ENCODE measurements around the gene MAGEA9B. TPM values are rescaled to one million over a fixed set of nuclear protein-coding genes. Genes with fewer than 3 reads are reported as not detected.
"Not testable (repeated sequence)": the region's sequence is repeated elsewhere in the genome, so short reads cannot be mapped to it uniquely, and the experiment has no call there.

Gene MAGEA9B
- total and polyA plus RNA-seq, 2 of the 4 experiments (the other 2 are of a cell fraction), result not detected

DNA sequence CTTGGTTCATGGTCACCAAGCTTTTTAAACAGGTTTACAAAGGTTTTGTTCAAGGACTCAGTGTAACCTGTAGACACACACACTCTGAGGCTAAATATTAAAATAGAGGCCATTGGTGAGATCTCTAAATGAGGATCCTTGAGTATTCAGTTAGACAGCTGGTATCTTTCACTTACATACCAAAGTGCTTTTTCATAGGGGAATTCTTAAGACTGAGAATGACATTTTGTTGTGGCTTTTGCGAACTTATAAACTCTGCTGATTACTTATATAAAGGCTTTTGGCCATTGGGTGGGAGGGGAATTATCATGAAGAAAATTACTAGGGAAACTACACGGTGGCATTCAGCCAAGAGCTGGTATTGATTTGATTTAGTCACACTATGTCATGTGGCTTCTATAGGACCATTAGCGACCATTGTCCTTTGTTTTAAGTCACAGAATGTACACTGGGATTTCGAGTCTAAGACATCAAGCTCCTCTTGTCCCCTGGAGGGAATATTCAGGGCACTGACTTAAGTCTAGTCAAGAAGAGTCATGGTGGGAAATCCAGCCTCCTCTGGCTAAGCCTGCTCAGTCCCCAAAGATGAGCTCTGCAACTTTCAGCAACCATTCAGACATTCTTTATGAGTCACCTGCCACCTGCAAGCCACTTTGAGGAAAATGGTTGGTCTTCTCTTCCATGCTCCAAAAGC is 35.9 kb downstream of the MAGEA9B start:
- H3K79me1 ChIP-seq (ENCODE audit: low read depth in 1 of 2, low read length in 2 of 2); intact Hi-C loops (cut with micrococcal nuclease); H3K9me1 ChIP-seq (ENCODE audit: insufficient read depth, low read length); H3K4me2 ChIP-seq (ENCODE audit: low read depth, low read length); H3K23ac ChIP-seq (ENCODE audit: low read depth, low read length); H4K20me1 ChIP-seq (ENCODE audit: insufficient read depth, low read length); H4K91ac ChIP-seq (ENCODE audit: insufficient read depth, low read depth, low read length); H3K36me3 ChIP-seq (ENCODE audit: control insufficient read depth, insufficient read depth, low read length); in situ Hi-C loops (cut with MboI; ENCODE audit: low sequenced_read_pairs); H2AK9ac ChIP-seq (replicated peaks; ENCODE audit: low read depth, low read length, poor library complexity); H3K9ac ChIP-seq (ENCODE audit: low read depth, low read length); H3K4me3 ChIP-seq (ENCODE audit: insufficient read depth, low read depth, low read length); CTCF ChIA-PET; H2BK20ac ChIP-seq (ENCODE audit: low read depth, low read length); H3K56ac ChIP-seq (ENCODE audit: extremely low read depth, insufficient read depth, low read length); BruUV-seq (replicated peaks); H3K14ac ChIP-seq (replicated peaks; ENCODE audit: low read depth, low read length); H4K5ac ChIP-seq (ENCODE audit: low read depth, low read length); H3K18ac ChIP-seq (ENCODE audit: low read depth, low read length); H3K4me1 ChIP-seq (ENCODE audit: control insufficient read depth, insufficient read depth, low read length); H2BK5ac ChIP-seq (ENCODE audit: low read depth, low read length, poor library complexity, severe bottlenecking); H2BK120ac ChIP-seq (ENCODE audit: low read depth, low read length); H2AK5ac ChIP-seq (ENCODE audit: low read depth, low read length); H3K27me3 ChIP-seq (ENCODE audit: control insufficient read depth, insufficient read depth, low read length); DNase-seq; H3K4ac ChIP-seq (ENCODE audit: low read depth, low read length); POLR2A ChIA-PET (ENCODE audit: unreplicated experiment); H2BK15ac ChIP-seq (ENCODE audit: low read depth, low read length); H2AFZ ChIP-seq (replicated peaks; ENCODE audit: low read length, poor library complexity); H4K8ac ChIP-seq (ENCODE audit: low read depth in 2 of 2, low read length in 2 of 2); dilution Hi-C loops (cut with HindIII; ENCODE audit: low sequenced_read_pairs, unreplicated experiment); H3K27ac ChIP-seq (ENCODE audit: insufficient read depth, low read length); H3K9me3 ChIP-seq (ENCODE audit: control insufficient read depth, insufficient read depth, low read length): not testable (repeated sequence)
- peak; percentile 66 for ATAC-seq (ENCODE audit: low read depth)
- no CpG with 5 or more reads among the region's 4 CpGs for WGBS, 2 experiments (ENCODE audit: extremely low coverage in 2 of 2, insufficient read length in 1 of 2)

DNA sequence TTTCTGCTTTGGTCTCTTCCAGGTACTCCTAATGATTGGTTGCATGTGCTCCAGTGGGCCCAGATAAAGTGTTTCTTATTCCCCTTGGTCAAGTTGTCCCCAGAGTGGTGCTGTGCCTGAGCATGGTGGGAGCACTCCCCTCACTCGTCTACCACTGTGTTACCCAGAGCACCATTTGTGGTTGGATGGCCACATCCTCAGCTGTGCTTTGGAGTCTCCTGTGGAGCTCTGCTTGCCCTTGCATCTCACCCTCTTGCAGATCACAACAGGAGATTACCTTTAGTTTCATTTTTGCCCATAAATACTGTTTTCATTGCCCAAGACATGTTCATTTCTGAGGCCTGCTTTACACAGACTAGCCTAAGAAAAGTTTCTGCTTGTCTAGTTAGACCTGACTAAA is 36.8 kb downstream of the MAGEA9B start:
- H2AFZ ChIP-seq (replicated peaks; ENCODE audit: low read length, poor library complexity); H4K91ac ChIP-seq (ENCODE audit: insufficient read depth, low read depth, low read length); CTCF ChIA-PET; H3K4me1 ChIP-seq (ENCODE audit: control insufficient read depth, insufficient read depth, low read length); H3K9ac ChIP-seq (ENCODE audit: low read depth, low read length); H3K9me1 ChIP-seq (ENCODE audit: insufficient read depth, low read length); H3K36me3 ChIP-seq (ENCODE audit: control insufficient read depth, insufficient read depth, low read length); H3K27ac ChIP-seq (ENCODE audit: insufficient read depth, low read length); BruUV-seq (replicated peaks); H3K27me3 ChIP-seq (ENCODE audit: control insufficient read depth, insufficient read depth, low read length); H3K4me2 ChIP-seq (ENCODE audit: low read depth, low read length); H4K5ac ChIP-seq (ENCODE audit: low read depth, low read length); H3K4ac ChIP-seq (ENCODE audit: low read depth, low read length); POLR2A ChIA-PET (ENCODE audit: unreplicated experiment); H3K79me1 ChIP-seq (ENCODE audit: low read depth in 1 of 2, low read length in 2 of 2); H2BK5ac ChIP-seq (ENCODE audit: low read depth, low read length, poor library complexity, severe bottlenecking); H4K8ac ChIP-seq (ENCODE audit: low read depth in 2 of 2, low read length in 2 of 2); H2AK9ac ChIP-seq (replicated peaks; ENCODE audit: low read depth, low read length, poor library complexity); H3K14ac ChIP-seq (replicated peaks; ENCODE audit: low read depth, low read length); dilution Hi-C loops (cut with HindIII; ENCODE audit: low sequenced_read_pairs, unreplicated experiment); H2BK20ac ChIP-seq (ENCODE audit: low read depth, low read length); H2BK120ac ChIP-seq (ENCODE audit: low read depth, low read length); H2BK15ac ChIP-seq (ENCODE audit: low read depth, low read length); H3K18ac ChIP-seq (ENCODE audit: low read depth, low read length); intact Hi-C loops (cut with micrococcal nuclease); H4K20me1 ChIP-seq (ENCODE audit: insufficient read depth, low read length); ATAC-seq (ENCODE audit: low read depth); H3K4me3 ChIP-seq (ENCODE audit: insufficient read depth, low read depth, low read length); in situ Hi-C loops (cut with MboI; ENCODE audit: low sequenced_read_pairs); H3K56ac ChIP-seq (ENCODE audit: extremely low read depth, insufficient read depth, low read length); H3K9me3 ChIP-seq (ENCODE audit: control insufficient read depth, insufficient read depth, low read length); H2AK5ac ChIP-seq (ENCODE audit: low read depth, low read length); DNase-seq; H3K23ac ChIP-seq (ENCODE audit: low read depth, low read length): not testable (repeated sequence)
- WGBS, 2 experiments (ENCODE audit: extremely low coverage in 2 of 2, insufficient read length in 1 of 2), result no CpG with 5 or more reads among the region's 1 CpG
